Cardiac muscle cell (in vitro differentiated cells and primary cell): ENCODE data around the gene CDKN1A. TPM values are rescaled to one million over a fixed set of nuclear protein-coding genes. Genes with fewer than 3 reads are reported as not detected.

Experiments
- polyA plus RNA-seq: library from polyadenylated mRNA; unstranded; fragments of >200 nt; fragmentation: Nextera tagmentation; extraction: Ambion mirVana; gene quantifications from 2 replicates; pipeline ENCODE4 v1.2.1, GENCODE V29; 2016
- total RNA-seq: library from RNA; depleted of rRNA; stranded (reverse); fragments of >200 nt; gene quantifications from 2 replicates; pipeline ENCODE4 v1.2.3, GENCODE V29; 2016

The CDKN1A gene
- total and polyA plus RNA-seq, 2 experiments from 2014 or later, result 60.8 to 141 TPM

Other genes starting within 250 kb of the CDKN1A start
- not detected in 2 replicates for gene PXT1, start 235.9 kb upstream of the CDKN1A start, total RNA-seq
- 0.31 and 0.45 TPM in 2 replicates for gene PXT1, start 235.9 kb upstream of the CDKN1A start, polyA plus RNA-seq
- 23.7 and 25.5 TPM in 2 replicates for gene KCTD20, start 235.7 kb upstream of the CDKN1A start, total RNA-seq
- 22.0 and 28.0 TPM in 2 replicates for gene KCTD20, start 235.7 kb upstream of the CDKN1A start, polyA plus RNA-seq
- gene STK38, start 131.2 kb upstream of the CDKN1A start, total RNA-seq, result 16.6 and 17.1 TPM in 2 replicates
- gene STK38, start 131.2 kb upstream of the CDKN1A start, polyA plus RNA-seq, result 22.5 and 35.3 TPM in 2 replicates
- gene SRSF3, start 84.4 kb upstream of the CDKN1A start, total RNA-seq, result 122 and 127 TPM in 2 replicates
- gene SRSF3, start 84.4 kb upstream of the CDKN1A start, polyA plus RNA-seq, result 160 and 184 TPM in 2 replicates
- gene RAB44, start 19.1 kb downstream of the CDKN1A start, total RNA-seq, result not detected in 2 replicates
- not detected in 2 replicates for gene RAB44, start 19.1 kb downstream of the CDKN1A start, polyA plus RNA-seq
- gene CPNE5, start 160.7 kb downstream of the CDKN1A start, total RNA-seq, result 29.2 and 52.1 TPM in 2 replicates
- 51.6 and 56.5 TPM in 2 replicates for gene CPNE5, start 160.7 kb downstream of the CDKN1A start, polyA plus RNA-seq
- 37.0 and 70.8 TPM in 2 replicates for gene PPIL1, start 196.1 kb downstream of the CDKN1A start, total RNA-seq
- 76.5 and 133 TPM in 2 replicates for gene PPIL1, start 196.1 kb downstream of the CDKN1A start, polyA plus RNA-seq
- gene C6orf89, start 207.2 kb downstream of the CDKN1A start, total RNA-seq, result 26.7 and 27.6 TPM in 2 replicates
- 28.2 and 28.6 TPM in 2 replicates for gene C6orf89, start 207.2 kb downstream of the CDKN1A start, polyA plus RNA-seq